Measurements from ENCODE around the gene CSH2.
"Not testable (repeated sequence)": the region's sequence is repeated elsewhere in the genome, so short reads cannot be mapped to it uniquely, and the experiment has no call there.

DNA sequence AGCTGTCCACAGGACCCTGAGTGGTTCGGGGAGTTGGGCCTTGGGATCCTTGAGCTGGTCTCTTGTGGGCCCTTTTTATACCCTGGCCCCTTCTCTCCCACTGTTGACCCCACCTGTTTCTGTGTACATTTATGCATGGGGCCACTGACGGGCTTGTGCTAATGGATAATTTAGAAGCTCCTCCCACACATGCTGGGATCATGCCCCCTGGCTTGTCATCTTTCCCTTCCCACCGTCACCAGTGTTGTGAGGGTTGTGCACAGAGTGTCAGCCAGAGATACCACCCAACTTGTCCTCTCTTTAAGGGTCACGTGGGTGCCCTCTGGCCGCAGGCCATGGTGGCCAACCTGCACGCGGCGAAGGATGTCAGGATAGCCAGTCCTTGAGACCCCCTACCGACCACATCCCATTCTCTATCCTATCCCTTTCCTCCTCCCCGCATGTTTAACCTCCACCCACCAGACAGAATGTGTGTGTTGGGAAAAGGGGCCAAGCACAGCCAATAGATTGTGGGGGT lies 45.4 kb upstream of the CSH2 start, which contains the start of gene GH1:
- not testable (repeated sequence) for TF ChIP-seq CTCF (IDR thresholded peaks at IDR 0.05; ENCODE audit: insufficient read depth, low read length); POLR2AphosphoS5 (IDR thresholded peaks at IDR 0.05; ENCODE audit: low read depth); GABPA (IDR thresholded peaks at IDR 0.05; ENCODE audit: low read depth); SPI1 (IDR thresholded peaks at IDR 0.05; ENCODE audit: borderline replicate concordance, low read depth)
- TF ChIP-seq, protein P1, sequence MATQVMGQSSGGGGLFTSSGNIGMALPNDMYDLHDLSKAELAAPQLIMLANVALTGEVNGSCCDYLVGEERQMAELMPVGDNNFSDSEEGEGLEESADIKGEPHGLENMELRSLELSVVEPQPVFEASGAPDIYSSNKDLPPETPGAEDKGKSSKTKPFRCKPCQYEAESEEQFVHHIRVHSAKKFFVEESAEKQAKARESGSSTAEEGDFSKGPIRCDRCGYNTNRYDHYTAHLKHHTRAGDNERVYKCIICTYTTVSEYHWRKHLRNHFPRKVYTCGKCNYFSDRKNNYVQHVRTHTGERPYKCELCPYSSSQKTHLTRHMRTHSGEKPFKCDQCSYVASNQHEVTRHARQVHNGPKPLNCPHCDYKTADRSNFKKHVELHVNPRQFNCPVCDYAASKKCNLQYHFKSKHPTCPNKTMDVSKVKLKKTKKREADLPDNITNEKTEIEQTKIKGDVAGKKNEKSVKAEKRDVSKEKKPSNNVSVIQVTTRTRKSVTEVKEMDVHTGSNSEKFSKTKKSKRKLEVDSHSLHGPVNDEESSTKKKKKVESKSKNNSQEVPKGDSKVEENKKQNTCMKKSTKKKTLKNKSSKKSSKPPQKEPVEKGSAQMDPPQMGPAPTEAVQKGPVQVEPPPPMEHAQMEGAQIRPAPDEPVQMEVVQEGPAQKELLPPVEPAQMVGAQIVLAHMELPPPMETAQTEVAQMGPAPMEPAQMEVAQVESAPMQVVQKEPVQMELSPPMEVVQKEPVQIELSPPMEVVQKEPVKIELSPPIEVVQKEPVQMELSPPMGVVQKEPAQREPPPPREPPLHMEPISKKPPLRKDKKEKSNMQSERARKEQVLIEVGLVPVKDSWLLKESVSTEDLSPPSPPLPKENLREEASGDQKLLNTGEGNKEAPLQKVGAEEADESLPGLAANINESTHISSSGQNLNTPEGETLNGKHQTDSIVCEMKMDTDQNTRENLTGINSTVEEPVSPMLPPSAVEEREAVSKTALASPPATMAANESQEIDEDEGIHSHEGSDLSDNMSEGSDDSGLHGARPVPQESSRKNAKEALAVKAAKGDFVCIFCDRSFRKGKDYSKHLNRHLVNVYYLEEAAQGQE (IDR thresholded peaks at IDR 0.05; ENCODE audit: insufficient replicate concordance, low read depth), result not testable (repeated sequence)

Measured in HL-60 (cell line).